ENCODE data around the gene CDC42BPA. TPM values are rescaled to one million over a fixed set of nuclear protein-coding genes. Genes with fewer than 3 reads are reported as not detected.

Gene CDC42BPA
- total and polyA plus RNA-seq, 9 of the 15 experiments (the other 6 are each of a cell fraction or from before 2014, with no cell fraction given): 8.0 to 77.5 (median 52.1) TPM

DNA sequence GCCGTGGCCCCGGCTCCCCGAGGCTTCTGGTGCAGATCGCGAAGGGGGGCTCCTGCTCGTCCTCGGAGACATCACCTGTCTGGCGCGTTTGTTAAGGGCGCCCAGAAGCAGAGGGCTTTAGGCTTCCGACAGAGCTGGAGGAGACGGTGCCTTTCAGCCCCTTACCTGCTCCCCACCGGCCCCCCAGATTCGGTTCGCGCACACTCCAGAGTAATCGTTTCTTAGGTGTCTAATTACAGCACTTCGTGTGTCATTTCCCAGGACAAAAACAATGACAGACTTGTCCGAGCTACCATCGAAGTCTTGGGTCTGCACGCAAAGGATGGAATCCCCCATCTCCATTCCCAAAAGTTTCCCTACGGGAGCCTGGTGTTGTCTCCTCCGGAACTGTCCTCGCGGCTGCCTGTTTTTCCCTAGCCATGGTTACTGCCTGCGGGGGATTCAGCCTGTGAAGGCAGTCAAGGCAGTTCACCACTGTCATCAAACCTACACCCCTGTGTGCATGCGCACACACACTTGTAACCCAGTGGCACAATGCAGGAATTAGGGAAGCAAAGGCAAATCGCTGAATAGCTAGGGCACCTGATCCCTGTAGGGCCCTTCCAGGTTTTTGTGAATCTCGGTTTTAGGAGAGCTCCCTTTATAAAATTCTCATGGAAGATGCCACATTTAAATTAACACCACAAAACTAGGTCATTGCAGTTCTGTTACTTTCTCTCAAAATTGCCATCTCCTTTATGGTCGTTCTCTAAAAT lies 738 bp upstream of the CDC42BPA start (continued):
- TF ChIP-seq EHMT2 (IDR thresholded peaks at IDR 0.05) (no peak), MTA3 (IDR thresholded peaks at IDR 0.05; ENCODE audit: borderline replicate concordance) (peak; percentile 41; the same call in 1 of the 2 replicates), SMARCE1 (IDR thresholded peaks at IDR 0.05) (peak; percentile 37; the same call in 1 of the 2 replicates), ATF7 (IDR thresholded peaks at IDR 0.05) (peak; percentile 4; the same call in 1 of the 2 replicates), MEF2D (tag; conservative IDR thresholded peaks at IDR 0.05; ENCODE audit: low read depth) (no peak), CXXC5 (CRISPR knock-in tag; IDR thresholded peaks at IDR 0.05) (peak; percentile 43), MAX (CRISPR knock-in tag; IDR thresholded peaks at IDR 0.05) (no peak), CTCF (IDR thresholded peaks at IDR 0.05 in 2 of 3, conservative IDR thresholded peaks at IDR 0.05 in 1 of 3; ENCODE audit: insufficient read depth in 2 of 3, low read depth in 1 of 3, low read length in 3 of 3) (0 out of 6 replicates have a peak, but pooled peaks of 1 of the 3 experiments have one; percentile 1), ZNF232 (CRISPR knock-in tag; IDR thresholded peaks at IDR 0.05) (no peak), CREM (IDR thresholded peaks at IDR 0.05; ENCODE audit: low read depth) (no peak), ATF1 (CRISPR knock-in tag; IDR thresholded peaks at IDR 0.05) (no peak), ATF1 (tag; IDR thresholded peaks at IDR 0.05) (peak; percentile 50), ARID1B (IDR thresholded peaks at IDR 0.05) (0 out of 2 replicates have a peak, but pooled peaks have one; percentile 9), NRF1 (conservative IDR thresholded peaks at IDR 0.05 in 1 of 2, IDR thresholded peaks at IDR 0.05 in 1 of 2) (peak; percentile 64 to 69; a peak in 3 of 4 replicates), SETDB1 (IDR thresholded peaks at IDR 0.05; ENCODE audit: low read length) (no peak), DPF2 (IDR thresholded peaks at IDR 0.05) (peak; percentile 18; the same call in 1 of the 2 replicates)
- TF ChIP-seq, protein P1, sequence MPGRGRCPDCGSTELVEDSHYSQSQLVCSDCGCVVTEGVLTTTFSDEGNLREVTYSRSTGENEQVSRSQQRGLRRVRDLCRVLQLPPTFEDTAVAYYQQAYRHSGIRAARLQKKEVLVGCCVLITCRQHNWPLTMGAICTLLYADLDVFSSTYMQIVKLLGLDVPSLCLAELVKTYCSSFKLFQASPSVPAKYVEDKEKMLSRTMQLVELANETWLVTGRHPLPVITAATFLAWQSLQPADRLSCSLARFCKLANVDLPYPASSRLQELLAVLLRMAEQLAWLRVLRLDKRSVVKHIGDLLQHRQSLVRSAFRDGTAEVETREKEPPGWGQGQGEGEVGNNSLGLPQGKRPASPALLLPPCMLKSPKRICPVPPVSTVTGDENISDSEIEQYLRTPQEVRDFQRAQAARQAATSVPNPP (IDR thresholded peaks at IDR 0.05; ENCODE audit: borderline replicate concordance, insufficient read depth, insufficient read length): no peak
- TF ChIP-seq, protein P2, sequence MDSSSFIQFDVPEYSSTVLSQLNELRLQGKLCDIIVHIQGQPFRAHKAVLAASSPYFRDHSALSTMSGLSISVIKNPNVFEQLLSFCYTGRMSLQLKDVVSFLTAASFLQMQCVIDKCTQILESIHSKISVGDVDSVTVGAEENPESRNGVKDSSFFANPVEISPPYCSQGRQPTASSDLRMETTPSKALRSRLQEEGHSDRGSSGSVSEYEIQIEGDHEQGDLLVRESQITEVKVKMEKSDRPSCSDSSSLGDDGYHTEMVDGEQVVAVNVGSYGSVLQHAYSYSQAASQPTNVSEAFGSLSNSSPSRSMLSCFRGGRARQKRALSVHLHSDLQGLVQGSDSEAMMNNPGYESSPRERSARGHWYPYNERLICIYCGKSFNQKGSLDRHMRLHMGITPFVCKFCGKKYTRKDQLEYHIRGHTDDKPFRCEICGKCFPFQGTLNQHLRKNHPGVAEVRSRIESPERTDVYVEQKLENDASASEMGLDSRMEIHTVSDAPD (CRISPR knock-in tag; IDR thresholded peaks at IDR 0.05): no peak
- TF ChIP-seq, protein P3, sequence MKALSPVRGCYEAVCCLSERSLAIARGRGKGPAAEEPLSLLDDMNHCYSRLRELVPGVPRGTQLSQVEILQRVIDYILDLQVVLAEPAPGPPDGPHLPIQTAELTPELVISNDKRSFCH (CRISPR knock-in tag; IDR thresholded peaks at IDR 0.05): no peak
- TF ChIP-seq, protein P3 (tag; IDR thresholded peaks at IDR 0.05): peak; percentile 40; the same call in 1 of the 2 replicates
